Stimulated activated CD4-positive, alpha-beta T cell treated with anti-CD3 and anti-CD28 coated beads, Interleukin-1b, Interleukin-23, amount 100 ng/mL, for 24 hours (primary cell): ENCODE results near the gene GLRX.

Source experiments
- DNase-seq, 4 experiments: peaks; one replicate each; pipeline ENCODE4 v3.0.0-alpha.2; 2020; ENCODE audit warnings: low read depth in 4 of 4, low spot score in 1 of 4

GLRX gene

DNA sequence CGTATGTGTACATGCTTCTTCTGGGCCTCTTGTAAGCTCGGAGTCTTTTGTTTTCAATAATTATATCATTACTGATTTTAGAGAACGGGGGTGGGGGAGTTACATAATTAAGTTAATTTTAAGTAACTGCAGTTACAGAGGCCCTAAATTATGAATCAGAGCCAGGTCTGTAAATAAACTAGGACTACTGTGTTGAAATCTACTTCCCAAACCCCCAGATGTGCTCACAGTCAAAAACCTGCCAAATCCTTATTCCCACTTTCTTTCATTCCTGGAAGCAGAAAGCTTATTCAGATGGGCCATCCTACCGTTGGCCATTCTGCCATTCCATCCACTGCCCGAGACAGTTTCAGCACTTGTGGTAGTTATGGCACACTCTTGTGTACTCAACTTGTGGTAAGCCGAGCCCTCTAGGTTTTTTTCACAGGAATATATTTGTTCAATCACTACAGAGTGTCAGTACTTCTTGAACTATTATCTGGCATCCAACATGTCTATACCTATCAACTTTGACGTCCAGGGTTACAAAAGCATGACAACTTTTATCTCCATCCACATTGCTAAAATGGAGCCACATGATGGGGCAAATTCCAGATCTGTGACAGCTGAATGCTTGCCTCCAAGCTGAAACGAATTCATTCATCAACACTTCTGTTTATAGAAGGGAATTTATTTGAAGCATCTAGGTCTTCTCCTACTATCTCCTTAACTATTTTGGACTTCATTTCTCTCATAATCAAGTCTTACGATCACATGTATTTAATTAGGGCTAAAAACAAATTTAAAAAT lies 37.8 kb downstream of the GLRX start:
- DNase-seq: no peak

DNA sequence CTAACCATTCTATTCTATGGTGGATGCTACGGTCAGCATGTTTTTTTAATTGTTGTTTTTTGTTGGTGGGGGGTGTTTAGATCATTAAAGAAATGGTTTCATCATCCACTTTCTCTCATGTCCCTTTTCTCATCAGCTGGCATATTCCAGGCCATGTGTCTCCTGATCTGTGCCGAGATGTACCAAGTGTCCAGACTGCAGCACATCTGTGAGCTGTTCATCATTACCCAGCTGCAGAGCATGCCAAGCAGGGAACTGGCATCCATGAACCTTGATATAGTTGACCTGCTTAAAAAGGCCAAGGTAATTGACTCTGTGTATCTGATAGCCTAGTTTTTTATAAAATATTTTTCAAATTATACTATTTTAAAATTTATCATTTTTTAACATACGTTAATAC lies 38.9 kb downstream of the GLRX start:
- no peak for DNase-seq

DNA sequence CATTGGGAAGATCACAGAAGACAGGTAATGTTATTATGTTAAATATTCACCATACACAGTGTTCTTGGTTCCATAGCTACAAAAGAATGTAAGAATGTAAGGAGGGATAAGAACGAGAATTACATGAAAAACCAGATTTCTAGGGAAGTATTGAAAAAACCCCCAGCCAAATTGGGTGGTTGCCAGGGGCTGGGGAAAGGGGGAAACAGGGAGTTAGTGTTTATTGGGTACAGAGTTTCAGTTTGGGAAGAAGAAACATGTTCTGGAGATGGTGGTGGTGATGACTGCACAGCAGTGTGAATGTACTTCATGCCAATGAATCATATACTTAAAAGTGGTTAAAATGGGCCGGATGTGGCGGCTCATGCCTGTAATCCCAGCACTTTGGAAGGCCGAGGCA lies 40.3 kb downstream of the GLRX start:
- DNase-seq: no peak

DNA sequence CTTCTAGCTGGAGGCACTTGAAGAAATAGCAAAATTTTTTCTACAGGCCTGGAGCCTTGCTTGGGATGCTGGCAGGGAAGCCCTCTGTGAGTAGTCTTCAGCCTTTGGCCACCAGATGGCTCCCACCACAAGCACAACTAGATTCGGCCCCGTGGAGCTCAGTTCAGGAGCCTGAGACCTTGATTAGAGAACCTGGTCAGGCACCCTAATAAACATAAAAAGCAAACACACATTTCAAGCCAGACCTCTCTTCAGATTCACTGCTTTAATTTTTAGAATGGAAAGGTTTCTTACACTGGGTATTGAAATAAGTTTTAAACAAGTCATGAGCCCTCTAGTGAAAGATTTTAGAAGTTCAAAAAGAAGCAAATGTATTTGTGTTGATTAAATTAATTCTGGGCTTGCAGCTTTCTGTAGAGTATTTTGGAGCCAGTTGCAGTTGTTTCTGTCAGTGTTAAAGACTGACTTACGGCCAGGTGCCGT lies 41.4 kb downstream of the GLRX start:
- DNase-seq: peak; percentile 45 to 55 (median 50)

DNA sequence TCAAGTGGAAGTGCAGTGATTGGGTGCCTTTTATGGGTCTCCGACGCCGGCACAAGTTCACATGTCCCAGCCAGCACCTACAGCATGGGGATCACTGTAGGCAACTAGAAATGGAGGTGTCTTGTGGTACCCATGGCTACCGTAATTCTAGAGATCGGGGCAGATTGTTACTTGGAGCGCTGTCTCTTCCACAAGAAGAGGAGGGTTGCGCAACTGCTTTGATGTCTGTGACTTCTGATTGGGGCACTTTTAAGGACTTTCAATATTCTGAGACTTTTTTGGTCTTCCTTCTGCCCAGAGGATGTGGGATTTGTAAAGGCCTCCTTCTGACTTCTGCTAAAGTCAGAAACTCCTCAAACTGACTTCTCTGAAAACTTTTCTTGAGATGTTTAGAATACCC lies 41.9 kb downstream of the GLRX start:
- no peak for DNase-seq

DNA sequence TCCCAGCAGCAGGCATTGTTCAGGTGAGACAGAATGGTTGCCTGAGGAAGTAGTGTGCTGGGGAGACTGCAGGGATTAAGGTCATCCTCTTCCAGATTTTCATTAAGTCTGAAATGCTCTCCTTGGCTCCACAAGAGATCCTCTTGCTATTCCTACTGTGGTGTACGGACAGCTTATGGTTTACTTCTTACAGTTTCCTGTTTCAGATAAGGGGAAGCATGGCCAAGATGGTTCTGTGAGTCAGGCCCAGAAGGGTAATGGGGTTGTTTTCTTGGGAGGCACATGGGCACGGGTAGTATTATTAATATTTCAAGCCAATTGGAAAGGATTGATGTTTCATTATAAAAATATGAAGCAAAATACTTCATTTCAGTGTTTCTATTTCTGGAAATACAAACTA lies 42.9 kb downstream of the GLRX start:
- DNase-seq: no peak

DNA sequence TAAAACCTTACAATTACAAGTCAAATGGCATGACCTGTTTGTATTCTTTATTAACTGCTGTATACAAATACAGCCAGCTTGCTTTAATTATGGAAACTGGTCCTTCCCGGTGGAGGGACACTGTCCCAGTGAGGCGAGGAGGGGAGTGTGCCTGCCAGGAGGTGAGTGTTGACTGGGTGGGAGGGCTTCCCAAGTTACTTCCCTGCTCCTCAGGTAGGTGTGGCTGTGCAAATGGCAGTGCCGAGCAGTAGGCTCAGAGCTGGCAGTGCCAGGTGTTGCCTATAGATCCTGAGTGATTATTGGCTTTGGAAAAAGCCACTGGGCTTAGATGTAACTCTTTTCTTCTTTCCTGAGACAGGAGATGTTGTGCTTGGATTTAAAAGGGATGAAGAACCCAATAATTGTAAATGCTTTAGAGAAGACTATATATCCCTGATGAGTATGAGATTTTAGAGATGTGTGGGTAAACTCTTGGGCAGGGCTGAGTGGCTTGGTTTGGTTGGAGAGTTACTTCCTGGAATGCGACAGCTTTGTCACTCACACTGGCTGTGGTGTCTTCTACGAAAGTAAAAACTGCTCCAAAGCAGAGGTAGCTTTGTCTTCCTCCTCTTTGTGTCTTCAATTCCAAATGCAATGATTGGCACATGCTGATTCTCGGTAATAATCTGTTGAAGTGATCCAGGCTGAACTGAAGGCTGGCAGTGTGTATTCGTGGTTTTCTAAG lies 43.7 kb downstream of the GLRX start:
- no peak for DNase-seq

DNA sequence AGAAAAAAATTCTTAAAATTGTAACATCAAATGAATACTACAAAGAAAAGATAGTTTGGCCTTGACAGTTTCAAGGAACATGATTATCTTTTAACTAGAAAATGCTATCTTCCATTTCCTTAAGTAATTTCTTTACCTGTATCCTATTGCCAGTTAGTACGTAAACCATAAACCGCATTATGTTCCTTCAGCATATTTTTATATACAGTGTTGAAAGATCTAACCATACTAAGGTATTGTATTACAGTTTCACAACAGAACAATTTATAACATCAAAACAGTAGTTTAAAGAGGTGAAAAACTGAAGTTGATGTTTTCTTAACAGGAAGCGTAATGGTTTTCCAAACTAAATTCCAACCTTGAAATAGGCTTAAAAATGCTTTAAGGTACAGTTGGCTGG lies 45.1 kb downstream of the GLRX start:
- DNase-seq: no peak

DNA sequence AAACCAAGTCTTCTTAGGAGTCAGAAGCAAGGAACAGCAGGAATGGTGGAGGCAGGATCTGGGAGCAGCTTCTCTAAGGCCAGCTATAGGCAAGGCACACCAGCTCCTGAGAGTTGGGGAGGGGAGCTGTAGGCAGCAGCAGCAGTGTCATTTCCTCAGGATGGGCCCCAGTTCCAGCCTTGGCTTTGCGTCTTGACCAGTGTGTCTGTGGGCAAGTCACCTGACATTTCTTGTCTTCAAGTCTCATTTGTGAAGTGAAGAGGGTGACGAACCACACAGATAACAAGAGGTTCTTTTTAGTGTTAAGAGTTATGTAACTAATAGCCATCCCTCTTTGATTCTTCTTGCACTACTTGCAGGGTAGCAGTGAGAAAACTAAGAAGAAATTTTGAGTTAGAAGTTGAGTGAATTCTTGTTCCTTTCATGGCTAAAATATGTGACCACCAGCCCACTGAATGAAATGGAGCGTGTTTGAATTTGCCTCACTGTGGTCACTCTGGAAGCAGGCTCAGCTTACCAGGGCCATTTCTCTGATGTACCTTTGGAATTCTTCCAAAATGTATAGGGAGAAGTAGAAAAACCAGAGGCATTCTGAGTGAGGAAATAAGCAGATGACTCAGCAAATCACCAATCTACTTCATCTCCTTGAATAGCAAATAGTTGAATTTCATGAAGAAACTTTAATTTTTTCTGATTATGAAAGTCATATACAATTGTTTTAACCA lies 49.0 kb downstream of the GLRX start:
- DNase-seq: no peak

DNA sequence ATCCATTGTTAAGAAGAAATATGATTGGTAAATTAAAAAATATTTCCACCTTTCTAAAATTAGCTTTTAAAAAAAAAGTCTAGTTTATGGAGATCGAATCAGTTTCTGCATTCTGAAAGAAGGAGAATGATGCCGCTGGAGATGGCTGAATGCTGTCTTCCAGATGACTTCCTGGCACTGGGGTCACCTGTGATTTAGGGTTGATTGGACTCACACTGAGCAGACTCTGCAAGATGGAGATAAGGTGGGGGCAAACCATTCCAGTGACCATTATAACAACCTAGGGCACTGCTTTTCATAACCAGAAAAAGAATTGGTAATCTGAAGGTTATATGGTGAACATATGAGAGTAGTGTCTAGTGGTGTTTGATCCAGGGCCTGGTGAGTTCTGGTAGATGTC lies 50.6 kb downstream of the GLRX start:
- DNase-seq: no peak

DNA sequence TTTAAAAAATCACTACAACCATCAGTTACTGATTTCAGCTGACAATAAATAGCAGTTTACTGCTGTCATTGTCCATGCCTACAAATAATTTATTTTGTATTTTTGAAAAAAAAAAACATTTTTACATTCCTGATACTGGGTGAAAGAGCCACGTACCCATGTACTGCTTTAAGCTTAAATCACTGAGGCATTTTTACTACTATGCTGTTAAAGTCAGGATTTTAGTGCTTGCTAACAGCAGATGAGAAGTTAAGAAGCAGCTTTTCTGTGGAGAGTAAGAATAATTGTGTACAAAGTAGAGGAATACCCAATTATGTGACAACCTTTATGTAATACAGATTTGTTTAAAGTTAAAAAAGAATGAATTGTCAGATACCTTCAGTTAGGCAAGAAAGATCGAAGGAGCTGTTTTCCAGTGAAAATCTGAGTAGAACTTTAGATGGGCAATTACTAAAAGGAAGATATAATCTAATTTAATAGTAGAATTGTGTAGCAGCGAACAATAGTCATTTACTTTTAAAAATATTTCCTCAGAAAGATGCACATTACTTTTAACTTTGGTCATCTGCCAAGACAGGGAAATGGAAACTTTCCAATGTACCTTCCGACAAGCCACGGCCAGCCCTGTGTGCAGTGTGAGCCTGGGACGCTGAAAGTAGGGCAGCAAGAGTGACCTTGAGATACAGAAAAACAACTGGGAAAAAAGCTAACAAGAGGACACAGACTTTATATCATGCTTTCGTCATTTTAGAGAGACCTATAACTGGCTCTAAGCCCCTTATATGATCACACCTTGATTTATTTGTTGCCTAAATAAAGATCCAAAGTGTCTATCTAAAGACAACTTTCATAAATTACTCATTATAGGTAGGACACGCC lies 51.5 kb downstream of the GLRX start:
- no peak for DNase-seq

DNA sequence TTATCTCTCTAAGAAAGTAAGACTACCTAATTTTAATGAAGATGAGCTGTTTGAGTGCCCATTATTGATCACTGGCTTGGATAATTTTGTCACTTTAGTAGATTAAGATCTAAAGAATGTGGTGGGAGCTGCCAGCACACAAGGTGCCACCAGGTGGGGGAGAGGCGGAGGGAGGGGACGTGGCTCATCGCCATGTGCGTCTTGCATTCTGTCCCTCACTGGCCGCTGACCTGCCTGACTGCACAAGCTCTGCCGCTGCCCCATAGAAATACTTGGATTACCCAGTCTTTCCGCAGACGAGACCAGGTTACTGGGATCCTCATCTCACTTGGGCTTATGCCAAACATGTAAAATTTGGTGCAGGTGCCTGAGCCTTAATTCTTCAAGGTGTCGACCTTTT lies 53.8 kb downstream of the GLRX start:
- DNase-seq: no peak

DNA sequence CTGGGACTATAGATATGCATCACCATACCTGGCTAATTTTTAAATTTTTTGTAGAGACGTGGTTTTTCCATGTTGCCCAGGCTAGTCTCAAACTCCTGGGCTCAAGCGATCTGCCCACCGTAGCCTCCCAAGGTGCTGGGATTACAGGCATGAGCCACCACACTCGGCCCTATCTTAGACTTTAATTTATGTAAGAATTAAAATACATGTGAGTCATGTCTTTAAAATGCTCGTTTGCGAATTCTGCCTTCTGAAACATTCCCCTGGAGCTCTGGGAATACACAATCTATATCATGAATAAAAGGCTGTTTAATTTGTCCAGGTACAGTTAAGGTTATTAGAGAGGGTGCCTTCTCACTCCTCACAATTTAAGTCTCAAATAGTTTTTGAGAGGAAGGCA lies 58.6 kb downstream of the GLRX start:
- DNase-seq: no peak
